ENCODE data around the gene RPL13.
"Not testable (repeated sequence)": the region's sequence is repeated elsewhere in the genome, so short reads cannot be mapped to it uniquely, and the experiment has no call there.

The RPL13 gene

DNA sequence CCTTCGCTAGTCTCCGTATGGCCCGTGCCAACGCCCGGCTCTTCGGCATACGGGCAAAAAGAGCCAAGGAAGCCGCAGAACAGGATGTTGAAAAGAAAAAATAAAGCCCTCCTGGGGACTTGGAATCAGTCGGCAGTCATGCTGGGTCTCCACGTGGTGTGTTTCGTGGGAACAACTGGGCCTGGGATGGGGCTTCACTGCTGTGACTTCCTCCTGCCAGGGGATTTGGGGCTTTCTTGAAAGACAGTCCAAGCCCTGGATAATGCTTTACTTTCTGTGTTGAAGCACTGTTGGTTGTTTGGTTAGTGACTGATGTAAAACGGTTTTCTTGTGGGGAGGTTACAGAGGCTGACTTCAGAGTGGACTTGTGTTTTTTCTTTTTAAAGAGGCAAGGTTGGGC, 2.5 kb downstream of the RPL13 start:
- no peak for DNase-seq (ENCODE audit: extremely low read depth in 1 of 2, low read depth in 1 of 2)

- DNase-seq (ENCODE audit: extremely low read depth in 1 of 2, low read depth in 1 of 2), result no peak
These were observed 3.3 kb downstream of the RPL13 start for GRCh38 chr16:89563639-89564392.

DNA sequence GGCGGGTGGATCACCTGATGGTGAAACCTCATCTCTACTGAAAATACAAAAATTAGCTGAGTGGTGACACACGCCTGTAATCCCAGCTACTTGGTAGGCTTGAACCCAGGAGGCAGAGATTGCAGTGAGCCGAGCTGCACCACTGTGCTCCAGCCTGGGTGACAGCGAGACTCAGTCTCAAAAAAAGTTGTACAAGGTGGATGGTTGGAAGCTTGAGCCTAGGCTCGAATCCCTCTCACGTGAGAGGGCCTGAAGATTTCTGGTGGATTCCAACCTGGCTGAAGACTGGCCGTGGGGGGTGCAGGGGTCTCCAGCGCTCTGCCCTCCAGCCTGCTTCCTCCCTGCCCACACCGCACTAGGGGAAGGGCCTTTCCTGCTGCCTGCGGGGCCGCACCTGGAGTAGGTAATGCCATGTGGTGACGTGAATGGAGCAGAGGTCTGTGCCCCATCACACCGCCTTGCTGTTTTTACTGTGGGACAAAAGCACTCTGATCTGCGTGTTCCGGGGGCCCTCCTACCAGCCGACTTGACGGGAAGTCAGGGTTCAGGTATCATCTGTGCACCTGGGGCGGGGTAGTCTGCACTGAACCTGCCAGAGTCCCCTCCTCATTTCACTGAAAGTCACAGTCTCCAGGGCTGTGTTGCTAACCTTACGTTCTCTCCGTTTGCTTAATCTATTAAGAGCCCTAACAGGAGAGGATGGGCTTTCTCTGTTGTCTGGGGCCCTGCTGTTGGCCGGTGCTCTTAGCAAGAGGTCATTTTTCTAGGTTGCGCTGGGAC, 4.2 kb downstream of the RPL13 start:
- no peak for DNase-seq (ENCODE audit: extremely low read depth in 1 of 2, low read depth in 1 of 2)

GRCh38 chr16:89565256-89565505, 4.7 kb downstream of the RPL13 start:
- peak in 1 of 2 donors; percentile 29 for DNase-seq (ENCODE audit: extremely low read depth in 1 of 2, low read depth in 1 of 2)

GRCh38 chr16:89565506-89566372, 5.3 kb downstream of the RPL13 start:
- peak; percentile 54 to 58 for DNase-seq (ENCODE audit: extremely low read depth in 1 of 2, low read depth in 1 of 2)

DNA sequence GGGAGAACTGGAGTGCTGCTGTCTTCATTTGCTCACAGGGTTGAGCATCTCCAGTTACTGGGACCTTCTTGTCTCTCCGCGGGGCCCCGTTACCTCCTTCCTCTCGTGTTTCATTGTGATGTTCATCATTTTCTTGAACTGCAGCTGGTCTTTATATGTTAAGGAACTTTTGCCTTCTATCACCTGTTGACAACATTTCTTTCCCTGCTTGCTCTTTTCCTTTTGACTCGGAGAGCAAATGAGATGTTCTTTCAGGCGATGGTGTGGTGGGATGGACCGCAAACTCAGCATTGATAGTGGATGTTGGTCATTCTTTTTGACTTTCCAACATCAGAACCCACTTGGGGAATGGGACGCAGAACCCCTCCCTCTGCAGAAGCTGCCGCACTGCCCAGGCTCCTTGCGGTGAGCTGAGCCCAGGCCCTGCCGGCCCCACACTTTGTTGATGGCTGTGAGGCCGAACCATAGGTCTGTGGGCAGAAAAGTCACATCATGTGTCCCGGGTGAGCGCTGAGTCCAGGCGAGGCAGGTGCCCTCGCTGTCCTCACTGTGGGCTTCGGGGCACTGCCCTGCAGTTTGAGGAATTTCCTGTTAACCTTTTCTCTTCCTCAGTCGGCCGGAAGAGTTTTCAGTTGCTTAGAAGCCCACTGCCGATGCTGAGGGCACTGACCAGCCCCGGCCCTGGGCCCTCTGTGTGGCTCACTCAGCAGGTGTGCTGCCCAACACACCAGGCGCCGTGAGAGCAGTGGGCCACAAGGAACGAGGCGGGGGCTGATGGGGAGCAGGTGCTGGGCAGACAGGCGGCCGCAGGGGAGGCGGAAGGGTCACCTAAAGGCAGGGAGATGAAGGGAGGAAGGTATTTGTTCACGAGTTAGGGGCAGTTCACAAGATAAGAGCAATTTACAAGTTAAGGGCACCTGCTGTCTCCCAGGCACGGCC, 7.4 kb downstream of the RPL13 start:
- no peak for DNase-seq (ENCODE audit: extremely low read depth in 1 of 2, low read depth in 1 of 2)

DNA sequence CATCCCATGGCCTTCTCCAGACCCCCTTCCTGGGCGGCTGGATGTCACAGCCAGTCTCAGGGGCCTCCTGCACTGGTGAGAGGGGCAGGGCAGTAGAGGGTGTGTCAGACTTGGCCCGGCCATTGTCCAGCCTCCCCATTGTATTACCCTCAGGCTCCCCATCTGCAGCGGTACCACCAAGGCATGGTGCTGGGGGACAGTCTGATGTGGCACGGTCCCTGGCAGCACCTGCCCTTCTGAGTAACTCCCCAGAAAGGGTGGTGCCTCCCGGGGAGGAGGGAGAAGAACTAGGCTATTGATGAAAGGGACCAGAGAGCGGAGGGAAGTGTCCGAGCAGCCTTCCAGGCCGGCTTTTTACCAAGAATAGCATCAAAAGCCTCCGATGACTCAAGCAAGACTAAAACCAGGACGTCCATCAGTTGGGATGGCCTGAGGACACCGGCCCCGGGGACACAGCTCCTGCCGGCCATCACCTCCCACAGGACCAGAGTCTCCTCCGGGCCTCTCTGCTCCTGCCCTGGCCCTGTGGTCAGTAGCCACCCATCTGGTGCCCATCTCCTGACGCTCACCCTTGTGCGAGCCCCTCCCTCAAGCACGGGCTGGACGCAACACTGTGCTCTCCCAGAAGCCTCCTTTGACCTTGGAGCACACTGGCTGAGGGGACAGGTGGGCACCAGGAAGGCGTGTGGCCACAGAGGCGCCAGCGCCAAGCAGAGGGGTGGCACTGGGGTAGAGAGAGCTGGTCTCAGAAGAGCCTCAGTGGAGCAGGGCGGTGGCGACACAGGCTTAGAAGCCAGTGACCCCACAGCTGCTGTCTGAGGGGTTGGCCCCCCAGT, 9.2 kb downstream of the RPL13 start:
- no peak for DNase-seq (ENCODE audit: extremely low read depth in 1 of 2, low read depth in 1 of 2)

GRCh38 chr16:89570342-89570923, 10.0 kb downstream of the RPL13 start:
- no peak for DNase-seq (ENCODE audit: extremely low read depth in 1 of 2, low read depth in 1 of 2)

DNA sequence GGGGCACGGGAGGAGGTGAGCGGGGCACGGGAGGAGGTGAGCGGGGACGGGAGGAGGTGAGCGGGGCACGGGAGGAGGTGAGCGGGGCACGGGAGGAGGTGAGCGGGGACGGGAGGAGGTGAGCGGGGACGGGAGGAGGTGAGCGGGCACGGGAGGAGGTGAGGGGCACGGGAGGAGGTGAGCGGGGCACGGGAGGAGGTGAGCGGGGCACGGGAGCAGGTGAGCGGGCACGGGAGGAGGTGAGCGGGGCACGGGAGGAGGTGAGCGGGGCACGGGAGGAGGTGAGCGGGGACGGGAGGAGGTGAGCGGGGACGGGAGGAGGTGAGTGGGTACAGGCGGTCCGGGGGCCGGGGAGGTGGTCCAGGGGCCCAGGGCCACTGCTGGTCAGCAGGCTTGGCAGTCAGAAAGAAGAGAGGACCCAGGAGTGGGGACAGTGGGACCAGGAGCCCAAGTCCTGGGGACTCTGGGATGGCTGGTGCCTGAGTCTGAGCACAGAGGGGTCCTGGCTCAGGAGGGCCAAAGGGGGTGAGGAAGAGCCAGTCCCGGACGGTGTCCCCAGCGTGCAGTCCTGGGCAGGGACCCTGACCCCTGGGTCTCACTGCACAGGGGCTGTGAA, 10.6 kb downstream of the RPL13 start:
- DNase-seq (ENCODE audit: extremely low read depth in 1 of 2, low read depth in 1 of 2), result not testable (repeated sequence)

DNA sequence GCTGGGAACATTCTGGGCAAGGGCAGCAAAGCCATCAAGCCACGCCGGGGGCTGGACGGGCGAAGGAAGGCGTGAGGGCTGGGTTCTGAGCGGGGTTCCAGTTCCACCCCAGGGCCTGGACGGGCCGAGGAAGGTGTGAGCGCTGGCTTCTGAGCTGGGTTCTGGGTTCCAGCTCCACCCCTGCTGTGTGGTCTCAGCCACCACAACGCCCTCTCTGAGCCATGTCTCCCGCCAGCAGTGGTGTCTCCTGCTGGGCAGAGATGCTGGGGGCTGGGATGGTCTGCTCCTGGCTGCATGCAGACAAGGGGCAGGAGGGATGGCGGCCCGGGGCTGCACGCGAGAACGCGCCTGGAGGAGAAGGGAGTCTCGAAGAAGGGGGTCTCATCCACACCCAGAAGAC, 11.2 kb downstream of the RPL13 start:
- no peak for DNase-seq (ENCODE audit: extremely low read depth in 1 of 2, low read depth in 1 of 2)

GRCh38 chr16:89572073-89572484, 11.6 kb downstream of the RPL13 start:
- no peak for DNase-seq (ENCODE audit: extremely low read depth in 1 of 2, low read depth in 1 of 2)

GRCh38 chr16:89572485-89573205, 12.2 kb downstream of the RPL13 start:
- no peak for DNase-seq (ENCODE audit: extremely low read depth in 1 of 2, low read depth in 1 of 2)

DNA sequence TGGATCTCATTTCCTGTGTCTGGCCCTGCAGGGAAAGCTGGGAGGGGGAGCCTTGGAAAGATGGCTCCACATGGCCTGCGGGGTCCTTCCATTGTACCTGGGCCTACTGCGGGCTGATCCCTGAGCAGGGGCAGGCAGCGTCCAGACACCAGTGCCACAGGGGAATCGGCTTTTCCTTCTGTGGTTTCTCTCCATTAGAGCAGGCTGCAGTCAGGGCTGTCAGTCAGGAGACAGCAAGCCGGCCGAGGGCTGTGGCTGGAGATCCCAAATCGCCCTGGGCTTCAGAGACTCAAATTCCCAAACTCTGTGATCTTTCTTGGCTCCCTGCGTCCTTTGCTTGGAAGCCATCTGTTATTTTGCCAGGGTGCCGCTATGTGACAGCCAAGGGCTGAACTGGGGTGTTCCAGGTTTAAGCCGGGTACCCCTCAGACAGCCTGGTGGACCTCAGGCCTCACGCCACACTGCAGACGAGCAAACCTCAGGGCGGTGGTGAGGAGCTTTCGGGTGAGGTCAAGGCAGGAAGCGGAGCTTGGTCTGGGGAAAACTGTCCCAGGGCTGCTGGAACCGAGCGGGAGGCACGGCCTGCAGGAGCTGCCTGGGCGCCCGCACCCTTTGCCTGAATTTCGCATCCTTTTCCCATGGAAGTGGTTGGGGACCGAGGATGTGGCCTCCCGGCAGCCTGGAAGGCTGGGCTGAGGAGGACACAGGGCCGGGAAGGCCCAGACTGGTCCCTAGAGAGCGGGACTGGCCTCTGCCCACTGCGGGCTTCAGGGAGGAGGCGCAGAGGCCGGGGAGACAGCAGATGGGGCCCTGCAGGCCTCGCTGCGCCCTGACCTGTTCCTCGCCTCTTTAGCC, 13.6 kb downstream of the RPL13 start:
- DNase-seq (ENCODE audit: extremely low read depth in 1 of 2, low read depth in 1 of 2), result no peak

DNA sequence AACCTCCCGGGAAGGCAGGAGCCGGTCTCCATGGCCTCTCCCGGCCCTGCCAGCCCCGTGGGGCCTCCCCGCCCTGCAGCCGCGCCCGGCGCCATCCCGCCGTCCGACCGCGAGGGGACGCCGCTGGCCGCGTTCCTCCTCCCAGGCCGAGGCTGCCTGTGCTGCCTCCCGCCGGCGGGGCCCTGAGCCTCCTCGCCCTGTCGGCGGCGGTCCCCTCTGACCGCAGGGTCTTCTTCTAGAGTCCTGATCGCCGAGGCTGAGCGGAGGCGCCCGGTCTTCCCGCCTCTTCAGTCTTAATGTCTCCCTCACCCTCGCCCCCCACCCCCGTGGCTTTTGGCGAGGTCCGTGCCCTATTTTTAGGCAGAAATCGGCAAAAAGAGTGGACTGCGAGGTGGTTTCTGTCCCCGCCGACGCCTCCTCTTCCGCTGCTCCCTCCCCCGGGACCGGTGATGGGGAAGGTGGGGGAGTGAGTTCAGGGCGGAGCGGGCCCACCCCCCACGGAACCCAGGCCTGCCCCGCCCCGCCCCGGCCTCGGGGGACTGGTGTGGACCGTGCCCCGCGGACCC, 14.3 kb downstream of the RPL13 start:
- no peak for DNase-seq (ENCODE audit: extremely low read depth in 1 of 2, low read depth in 1 of 2)

GRCh38 chr16:89575247-89576152, 15.0 kb downstream of the RPL13 start, which contains the start of gene CPNE7:
TSS of gene CPNE7 (plus strand) at chr16:89575758. CDS start at chr16:89575898, 140 bp downstream.
- no peak for DNase-seq (ENCODE audit: extremely low read depth in 1 of 2, low read depth in 1 of 2)
